PC-3 (cell line): ENCODE data around the gene MAP3K5. TPM values are rescaled to one million over a fixed set of nuclear protein-coding genes. Genes with fewer than 3 reads are reported as not detected.

Experiments
- ATAC-seq: fragments of 200-7000 bp; cut with Tn5 transposase; 2 replicates; pipeline ENCODE4 v1.9.1; 2020; ENCODE audit warnings: mild to moderate bottlenecking, moderate library complexity
- BruUV-seq: library from RNA; stranded (reverse); fragments of 400-500 nt; replicated peaks from 2 replicates; lab custom pipeline; 2021; lab: Mats Ljungman, UMichigan
- CTCF ChIA-PET: fragments of 300-600 bp; sonication (Branson Sonifier 250); formaldehyde crosslinking; loops from one replicate; lab custom pipeline; 2022; ENCODE audit warnings: antibody characterized with exemption; lab: Charles Lee
- POLR2A ChIA-PET: fragments of 300-600 bp; sonication (Branson Sonifier 250); formaldehyde crosslinking; loops from one replicate; lab custom pipeline; 2022; ENCODE audit warnings: antibody characterized with exemption; ENCODE audit not compliant: unreplicated experiment; lab: Charles Lee
- DNase-seq: peaks from one replicate; pipeline ENCODE4 v3.0.0-alpha.2; 2015
- H2AFZ ChIP-seq: fragments of 300-600 bp; sonication (generic); 2 replicates; pipeline ENCODE4 v1.6.0; 2016; ENCODE audit warnings: antibody characterized with exemption, low read length
- H3F3A ChIP-seq: fragments of 300-600 bp; sonication (generic); one replicate; pipeline ENCODE4 v1.6.0; 2017; ENCODE audit warnings: antibody characterized with exemption, low read length, control low read depth, mild to moderate bottlenecking; ENCODE audit not compliant: unreplicated experiment
- H3K27ac ChIP-seq: fragments of 300-600 bp; sonication (generic); 2 replicates; pipeline ENCODE4 v1.5.1; 2016; ENCODE audit warnings: mild to moderate bottlenecking, low read length
- H3K27me3 ChIP-seq: fragments of 300-600 bp; sonication (generic); 2 replicates; pipeline ENCODE4 v1.6.1; 2016; ENCODE audit warnings: low read length, mixed read lengths
- H3K36me3 ChIP-seq: fragments of 300-600 bp; sonication (generic); 2 replicates; pipeline ENCODE4 v1.6.1; 2016; ENCODE audit warnings: low read depth, mixed run types, low read length, mixed read lengths
- H3K4me1 ChIP-seq: fragments of 300-600 bp; sonication (generic); 2 replicates; pipeline ENCODE4 v1.5.1; 2016; ENCODE audit warnings: low read length; ENCODE audit not compliant: insufficient read depth
- H3K4me2 ChIP-seq: fragments of 300-600 bp; sonication (generic); 2 replicates; pipeline ENCODE4 v1.6.0; 2016; ENCODE audit warnings: low read length
- H3K4me3 ChIP-seq: fragments of 300-600 bp; sonication (generic); 2 replicates; pipeline ENCODE4 v1.5.1; 2016; ENCODE audit warnings: mild to moderate bottlenecking, low read length, mixed read lengths
- H3K79me2 ChIP-seq: fragments of 300-600 bp; sonication (generic); 2 replicates; pipeline ENCODE4 v1.6.1; 2017; ENCODE audit warnings: low read length, mixed read lengths
- H3K9ac ChIP-seq: fragments of 300-600 bp; sonication (generic); 2 replicates; pipeline ENCODE4 v1.6.0; 2016; ENCODE audit warnings: mild to moderate bottlenecking, low read length
- H3K9me2 ChIP-seq: fragments of 300-600 bp; sonication (generic); replicated peaks from 2 replicates; pipeline ENCODE4 v1.6.1; 2016; ENCODE audit warnings: mixed run types, low read length, mixed read lengths
- H3K9me3 ChIP-seq: fragments of 300-600 bp; sonication (generic); 2 replicates; pipeline ENCODE4 v1.6.1; 2016; ENCODE audit warnings: low read length, mixed read lengths
- H4K20me1 ChIP-seq: fragments of 300-600 bp; sonication (generic); 2 replicates; pipeline ENCODE4 v1.6.1; 2016; ENCODE audit warnings: low read length, mixed read lengths
- EZH2 ChIP-seq: fragments of 300-600 bp; sonication (generic); IDR thresholded peaks from one replicate; pipeline ENCODE4 v1.6.1; 2017; ENCODE audit warnings: antibody characterized with exemption, mild to moderate bottlenecking, low read length; ENCODE audit not compliant: unreplicated experiment
- EZH2phosphoT487 ChIP-seq: fragments of 300-600 bp; sonication (generic); IDR thresholded peaks from 2 replicates; pipeline ENCODE4 v1.6.1; 2018; ENCODE audit warnings: mild to moderate bottlenecking, antibody characterized with exemption, low read length, borderline replicate concordance
- intact Hi-C: fragments of 100-400 bp; cut with micrococcal nuclease; formaldehyde crosslinking; loops from 2 replicates; pipeline ENCODE4 v1.9.0; 2023
- total RNA-seq: library from RNA; depleted of rRNA; stranded (reverse); fragments of >200 nt; gene quantifications from 2 replicates; pipeline ENCODE4 v1.2.3, GENCODE V29; 2014
- TF ChIP-seq, protein P1 (sequence below): fragments of 300-600 bp; sonication (generic); conservative IDR thresholded peaks from 2 replicates; pipeline ENCODE4 v1.5.1; 2017; ENCODE audit warnings: antibody characterized with exemption, low read depth, mild to moderate bottlenecking, low read length

The MAP3K5 gene
- total RNA-seq, 1 experiment from 2014 or later: 4.3 TPM

DNA sequence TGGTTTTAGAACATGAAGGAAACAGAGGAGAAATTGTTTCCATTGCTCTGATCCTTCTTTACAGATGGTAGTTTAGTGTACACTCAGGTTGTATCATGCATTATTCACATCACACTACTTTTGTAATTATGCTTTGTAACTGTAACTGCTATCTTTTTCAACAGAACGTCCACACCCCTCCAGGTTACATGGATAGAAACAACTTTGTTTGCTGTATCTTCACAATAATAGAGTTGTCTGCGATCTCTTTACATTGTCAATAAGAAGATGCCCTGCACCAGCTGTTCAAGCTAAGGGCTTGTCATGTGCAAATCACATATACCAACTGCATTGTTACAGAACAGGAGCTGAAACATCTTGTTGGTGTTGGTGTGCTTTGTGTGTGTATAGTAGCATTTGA lies 174.2 kb downstream of the MAP3K5 start:
- ChIA-PET CTCF (no interaction called here), POLR2A (no interaction called here)
- Histone ChIP-seq H3K4me3 (no peak overlapping the region), H3K4me2 (no peak overlapping the region), H3K4me1 (no peaks in the 10 kb centered on the region), H3K79me2 (no peaks in the 10 kb centered on the region), H4K20me1 (no peaks in the 10 kb centered on the region), H2AFZ (no peak overlapping the region), H3K36me3 (no peaks in the 10 kb centered on the region), H3K27ac (no peak overlapping the region), H3K9me3 (no peaks in the 10 kb centered on the region), H3K27me3 (no peaks in the 10 kb centered on the region), H3F3A (no peaks in the 10 kb centered on the region), H3K9ac (no peak overlapping the region), H3K9me2 (no peaks in the 10 kb centered on the region)
- intact Hi-C loops: no loop called here
- DNase-seq (no peak), ATAC-seq (no peak)
- TF ChIP-seq, protein P1, sequence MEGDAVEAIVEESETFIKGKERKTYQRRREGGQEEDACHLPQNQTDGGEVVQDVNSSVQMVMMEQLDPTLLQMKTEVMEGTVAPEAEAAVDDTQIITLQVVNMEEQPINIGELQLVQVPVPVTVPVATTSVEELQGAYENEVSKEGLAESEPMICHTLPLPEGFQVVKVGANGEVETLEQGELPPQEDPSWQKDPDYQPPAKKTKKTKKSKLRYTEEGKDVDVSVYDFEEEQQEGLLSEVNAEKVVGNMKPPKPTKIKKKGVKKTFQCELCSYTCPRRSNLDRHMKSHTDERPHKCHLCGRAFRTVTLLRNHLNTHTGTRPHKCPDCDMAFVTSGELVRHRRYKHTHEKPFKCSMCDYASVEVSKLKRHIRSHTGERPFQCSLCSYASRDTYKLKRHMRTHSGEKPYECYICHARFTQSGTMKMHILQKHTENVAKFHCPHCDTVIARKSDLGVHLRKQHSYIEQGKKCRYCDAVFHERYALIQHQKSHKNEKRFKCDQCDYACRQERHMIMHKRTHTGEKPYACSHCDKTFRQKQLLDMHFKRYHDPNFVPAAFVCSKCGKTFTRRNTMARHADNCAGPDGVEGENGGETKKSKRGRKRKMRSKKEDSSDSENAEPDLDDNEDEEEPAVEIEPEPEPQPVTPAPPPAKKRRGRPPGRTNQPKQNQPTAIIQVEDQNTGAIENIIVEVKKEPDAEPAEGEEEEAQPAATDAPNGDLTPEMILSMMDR: no peak
- TF ChIP-seq EZH2phosphoT487 (no peak), EZH2 (no peak)
- BruUV-seq: no TSS peak

DNA sequence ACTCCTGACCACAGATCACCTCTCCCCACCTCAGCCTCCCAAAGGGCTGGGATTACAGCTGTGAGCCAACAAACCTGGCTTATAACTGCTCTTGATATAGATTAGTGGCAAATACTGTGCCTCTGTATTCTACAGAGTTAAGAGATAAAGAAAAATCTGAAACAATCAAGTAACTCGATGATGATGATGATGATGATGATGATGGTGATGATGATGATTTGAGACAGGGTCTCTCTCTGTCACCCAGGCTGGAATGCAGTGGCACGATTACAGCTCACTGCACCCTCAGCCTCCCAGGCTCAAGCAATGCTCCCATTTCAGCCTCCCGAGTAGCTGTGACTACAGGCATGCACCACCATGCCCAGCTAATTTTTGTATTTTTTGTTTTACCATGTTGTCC lies 175.8 kb downstream of the MAP3K5 start:
- no TSS peak for BruUV-seq
- Histone ChIP-seq H3K9me2 (no peaks in the 10 kb centered on the region), H3K9me3 (no peaks in the 10 kb centered on the region), H3K4me1 (no peaks in the 10 kb centered on the region), H4K20me1 (no peaks in the 10 kb centered on the region), H3F3A (no peaks in the 10 kb centered on the region), H3K27ac (no peak overlapping the region), H3K9ac (no peak overlapping the region), H3K4me3 (no peak overlapping the region), H3K27me3 (no peaks in the 10 kb centered on the region), H2AFZ (no peak overlapping the region), H3K4me2 (no peak overlapping the region), H3K36me3 (no peaks in the 10 kb centered on the region), H3K79me2 (no peaks in the 10 kb centered on the region)
- TF ChIP-seq EZH2: no peak
- TF ChIP-seq, protein P1: no peak
- TF ChIP-seq EZH2phosphoT487: no peak
- ATAC-seq: no peak
- ChIA-PET POLR2A (no interaction called here), CTCF (no interaction called here)
- DNase-seq: no peak
- intact Hi-C loops: no loop called here

- no TSS peak for BruUV-seq
- POLR2A ChIA-PET: no interaction called here
- Histone ChIP-seq H3K9me3 (no peaks in the 10 kb centered on the region), H3K9ac (no peak overlapping the region), H3K36me3 (no peaks in the 10 kb centered on the region), H3K4me1 (peaks cover 5% of the 10 kb centered on the region), H3K9me2 (no peaks in the 10 kb centered on the region), H3K4me2 (no peak overlapping the region), H3K4me3 (no peak overlapping the region), H4K20me1 (no peaks in the 10 kb centered on the region), H3K79me2 (no peaks in the 10 kb centered on the region), H3K27me3 (no peaks in the 10 kb centered on the region), H3K27ac (no peak overlapping the region), H2AFZ (no peak overlapping the region), H3F3A (no peaks in the 10 kb centered on the region)
- ATAC-seq (no peak), DNase-seq (no peak)
- intact Hi-C loops: loop anchor here (5.0 kb wide), 1 partner anchor 48 kb away; no protein-coding TSS in a partner anchor
- no peak for TF ChIP-seq EZH2
- TF ChIP-seq, protein P1: no peak
- no peak for TF ChIP-seq EZH2phosphoT487
- CTCF ChIA-PET: no interaction called here
Measured at GRCh38 chr6:136614994-136615393, 177.3 kb downstream of the MAP3K5 start.
